Fibroblast of gingiva (primary cell): ENCODE measurements around the gene TNFSF10.
A peak's percentile ranks its signal among the peaks of the same experiment; 100 is the strongest.
"Not testable (repeated sequence)": the region's sequence is repeated elsewhere in the genome, so short reads cannot be mapped to it uniquely, and the experiment has no call there.

ENCODE experiments used
- DNase-seq: peaks from one replicate; pipeline ENCODE4 v3.0.0-alpha.2; 2011; ENCODE audit warnings: low read depth

The TNFSF10 gene

GRCh38 chr3:172522871-172523818, at the start of gene TNFSF10:
Gene TNFSF10, minus strand, starts transcription at chr3:172523430. Its CDS starts 46 bp downstream, at chr3:172523384.
- peak; percentile 69 for DNase-seq

GRCh38 chr3:172569128-172570008, 46.1 kb upstream of the TNFSF10 start:
- no peak for DNase-seq

GRCh38 chr3:172568701-172569100, 45.5 kb upstream of the TNFSF10 start:
- DNase-seq, result no peak

DNA sequence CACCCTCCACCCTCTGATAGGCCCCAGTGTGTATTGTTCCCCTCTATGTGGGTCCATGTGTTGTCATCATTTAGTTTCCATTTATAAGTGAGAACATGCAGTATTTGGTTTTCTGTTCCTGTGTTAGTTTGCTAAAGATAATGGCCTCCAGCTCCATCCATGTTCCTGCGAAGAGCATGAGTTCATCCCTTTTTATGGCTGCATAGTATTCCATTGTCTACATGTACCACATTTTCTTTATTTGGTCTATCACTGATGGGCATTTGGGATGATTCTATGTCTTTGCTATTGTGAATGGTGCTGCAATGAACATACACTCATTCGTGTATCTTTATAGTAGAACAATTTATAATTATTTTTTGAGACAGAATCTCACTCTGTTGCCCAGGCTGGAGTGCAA, 43.6 kb upstream of the TNFSF10 start:
- DNase-seq, result not testable (repeated sequence)

DNA sequence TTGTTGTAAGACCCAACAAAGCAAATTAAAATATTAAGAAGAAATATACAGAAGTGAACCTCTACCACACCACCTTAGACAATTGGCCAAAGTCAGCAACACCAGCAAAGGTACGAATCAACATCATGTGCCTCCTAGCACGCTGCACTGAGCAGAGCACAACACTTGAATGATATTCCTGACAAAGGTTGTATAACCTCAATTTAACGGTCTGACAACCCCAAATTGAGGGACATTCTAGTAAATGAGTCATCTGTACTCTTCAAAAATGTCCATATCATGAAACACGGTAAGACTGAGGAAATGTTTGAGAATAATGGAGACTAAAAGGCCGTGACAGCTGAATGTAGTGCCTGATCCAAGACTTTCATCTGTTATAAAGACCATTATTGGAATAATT, 41.3 kb upstream of the TNFSF10 start:
- DNase-seq, result no peak

- DNase-seq, result peak; percentile 96
These were observed 39.9 kb upstream of the TNFSF10 start for GRCh38 chr3:172562871-172563865.

DNA sequence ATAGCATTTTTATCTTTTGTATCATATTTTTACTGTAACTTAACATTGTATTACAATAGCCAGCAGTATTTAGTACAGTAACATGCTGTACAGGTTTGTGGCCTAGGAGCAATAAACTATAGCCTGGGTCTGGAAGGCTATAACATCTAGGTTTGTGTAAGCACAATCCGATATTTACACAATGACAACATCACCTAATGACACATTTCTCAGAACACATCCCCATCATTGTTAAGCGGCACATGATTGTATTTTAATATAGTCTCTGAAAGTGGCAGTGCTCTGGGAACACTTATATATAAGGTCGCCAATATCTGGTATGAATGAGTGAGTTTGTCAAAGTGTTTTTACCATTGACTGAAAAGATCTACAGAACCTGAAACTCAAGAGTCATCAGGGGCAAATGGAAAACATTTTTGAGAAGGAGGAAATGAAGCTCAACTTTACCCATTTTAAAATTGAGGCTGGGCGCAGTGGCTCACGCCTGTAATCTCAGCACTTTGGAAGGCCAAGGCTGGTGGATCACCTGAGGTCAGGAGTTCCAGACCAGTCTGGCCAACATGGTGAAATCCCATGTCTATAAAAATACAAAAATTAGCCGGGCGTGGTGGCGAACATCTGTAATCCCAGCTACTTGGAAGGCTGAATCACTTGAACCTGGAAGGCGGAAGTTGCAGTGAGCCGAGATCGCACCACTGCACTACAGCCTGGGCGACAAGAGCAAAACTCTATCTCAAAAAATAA, 38.8 kb upstream of the TNFSF10 start:
- DNase-seq, result no peak

GRCh38 chr3:172560586-172560985, 37.4 kb upstream of the TNFSF10 start:
- DNase-seq, result no peak

- DNase-seq, result no peak
These were observed 36.8 kb upstream of the TNFSF10 start for GRCh38 chr3:172560026-172560425.

DNA sequence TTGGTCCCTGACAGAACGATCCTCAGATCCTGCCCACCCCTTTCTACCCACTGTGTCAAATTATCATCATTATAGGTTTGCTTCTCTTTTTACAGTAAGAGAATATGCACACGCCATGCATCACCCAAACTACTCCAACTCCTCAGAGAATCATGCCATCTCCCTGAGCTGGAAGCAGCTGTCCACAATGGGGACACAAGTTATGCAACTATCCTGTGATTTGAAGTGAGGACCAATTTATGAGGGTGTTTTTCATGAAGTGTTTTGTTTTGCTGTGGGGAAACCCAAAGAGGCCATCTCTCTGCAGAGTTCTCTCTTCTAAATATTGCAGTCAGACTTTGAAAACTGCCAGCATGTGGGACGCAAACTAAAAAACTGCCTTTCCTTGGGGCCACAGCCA, 35.8 kb upstream of the TNFSF10 start:
- DNase-seq, result no peak

DNA sequence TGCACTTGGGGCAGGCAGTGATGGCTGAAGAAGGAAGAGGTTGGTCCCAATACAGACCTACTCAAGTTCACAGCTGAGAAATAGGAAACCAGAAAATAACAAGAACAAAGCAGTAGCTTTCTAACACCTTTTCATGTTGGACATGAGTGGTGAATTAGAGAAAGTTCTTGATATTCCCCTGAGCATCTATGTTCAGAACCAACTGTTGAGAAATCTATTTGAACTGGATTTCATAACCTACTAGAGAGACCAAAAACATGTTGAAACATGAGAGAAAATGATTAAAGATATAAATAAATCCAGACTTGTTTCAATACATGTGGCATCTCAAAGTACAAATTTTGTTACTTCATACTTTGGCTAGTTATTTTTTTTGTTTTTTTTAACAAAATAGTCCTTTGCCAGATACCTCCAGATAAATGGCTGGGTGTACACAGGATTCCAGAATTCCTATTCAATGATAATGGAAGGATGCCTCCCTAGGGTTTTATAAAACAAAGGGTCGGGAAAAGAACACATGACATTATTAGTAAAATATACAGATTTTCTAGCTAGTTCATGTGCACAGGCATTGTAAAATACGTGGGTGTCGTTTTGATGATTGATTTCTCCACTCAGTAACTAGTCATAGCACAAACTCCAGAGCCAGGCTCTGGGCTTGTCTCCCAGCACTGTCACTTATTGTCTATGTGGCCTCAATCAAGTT, 34.4 kb upstream of the TNFSF10 start:
- DNase-seq, result peak; percentile 85

GRCh38 chr3:172553526-172554252, 30.5 kb upstream of the TNFSF10 start:
- DNase-seq, result no peak

DNA sequence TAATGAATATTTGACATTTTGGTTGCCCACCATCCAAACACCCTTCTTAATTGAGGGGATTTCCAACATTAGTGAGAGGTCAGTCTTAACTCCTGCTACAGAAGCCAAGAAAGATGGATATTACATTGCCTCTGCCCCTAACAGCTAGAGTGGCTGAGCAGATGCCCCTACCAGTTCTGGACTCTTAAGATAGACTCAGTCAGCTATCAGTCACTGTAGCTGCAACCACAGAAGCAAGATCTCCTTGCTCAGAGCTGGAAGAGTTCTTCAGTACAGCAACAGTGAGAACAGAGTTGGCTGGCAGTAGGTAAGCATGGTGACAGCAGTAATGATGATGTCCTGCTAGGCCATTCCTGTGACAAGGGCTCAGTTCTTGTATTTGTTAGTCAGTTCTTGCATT, 29.4 kb upstream of the TNFSF10 start:
- no peak for DNase-seq

GRCh38 chr3:172551874-172552273, 28.6 kb upstream of the TNFSF10 start:
- DNase-seq, result no peak

DNA sequence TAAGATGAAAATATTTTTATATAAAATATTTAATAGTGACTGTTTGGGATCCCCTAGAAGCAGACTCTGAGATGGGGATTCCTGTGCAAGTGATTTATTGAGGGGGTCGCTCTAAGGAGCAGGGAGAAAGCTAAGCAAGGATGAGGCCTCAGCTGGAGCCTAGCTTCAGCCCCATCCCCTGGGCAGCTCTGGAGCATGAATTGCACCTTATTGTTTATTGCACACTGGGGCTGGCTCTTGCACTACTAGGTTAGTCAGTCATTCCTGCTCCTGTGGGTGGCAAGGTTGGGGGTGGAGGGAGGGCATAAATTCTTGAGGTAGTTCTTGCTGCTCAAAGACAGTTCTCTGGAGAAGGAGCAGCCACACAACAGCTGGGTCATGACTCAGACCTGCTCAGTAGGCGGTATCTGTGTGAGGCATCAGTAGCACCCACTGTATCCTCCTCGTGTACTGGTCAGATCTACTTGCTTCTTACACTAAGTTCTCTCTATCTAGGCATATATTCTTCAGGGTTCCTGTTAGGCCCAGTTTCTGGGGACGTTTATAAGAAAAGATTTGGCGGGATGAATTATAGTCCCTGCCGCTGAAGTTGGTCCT, 27.2 kb upstream of the TNFSF10 start:
- peak; percentile 26 for DNase-seq

DNA sequence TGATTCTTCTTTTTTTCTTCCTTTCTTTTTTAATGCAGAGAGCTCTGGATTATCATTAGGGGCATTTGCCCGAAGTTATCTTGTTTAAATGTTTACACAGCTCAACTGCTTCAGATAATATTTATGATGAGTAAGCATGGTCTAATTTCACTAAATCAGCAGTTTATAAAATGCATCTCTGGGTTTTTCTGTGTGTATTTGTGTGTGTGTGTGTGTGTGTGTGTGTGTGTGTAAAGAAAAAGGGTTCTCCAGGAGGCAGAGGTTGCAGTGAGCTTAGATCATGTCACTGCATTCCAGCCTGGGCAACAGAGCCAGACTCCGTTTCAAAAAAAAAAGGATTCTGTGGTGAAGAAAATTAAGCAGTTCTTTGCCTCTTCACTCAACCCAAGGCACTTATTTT, 25.9 kb upstream of the TNFSF10 start:
- no peak for DNase-seq

DNA sequence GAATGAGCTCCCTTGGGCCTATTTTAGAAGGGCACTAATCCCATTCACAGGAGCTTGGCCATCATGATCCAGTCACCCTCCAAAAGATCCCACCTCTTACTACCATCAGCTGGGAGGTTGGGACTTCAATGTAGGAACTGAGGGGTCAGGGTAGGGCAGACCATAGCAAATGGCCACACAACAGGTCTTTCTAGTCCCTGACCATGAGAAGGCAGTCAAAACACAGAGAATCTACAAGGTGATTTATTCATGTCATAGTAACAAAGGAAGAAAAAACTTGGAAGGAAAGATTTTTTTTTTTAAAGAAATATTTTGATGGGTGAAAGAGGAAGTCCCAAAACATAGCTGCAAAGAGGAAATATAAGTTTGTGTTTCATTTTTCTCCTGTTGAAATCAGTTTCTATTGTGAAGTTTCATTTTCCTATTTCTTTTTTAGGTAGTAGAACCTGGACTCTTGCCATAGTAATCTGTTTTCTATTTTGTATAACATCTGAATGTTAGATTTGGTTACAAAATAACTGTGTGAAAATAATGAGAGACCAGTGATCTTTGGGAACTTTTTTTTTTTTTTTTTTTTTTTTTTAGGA, 23.5 kb upstream of the TNFSF10 start:
- peak; percentile 21 for DNase-seq

- no peak for DNase-seq
These were observed 22.9 kb upstream of the TNFSF10 start for GRCh38 chr3:172546105-172546504.

DNA sequence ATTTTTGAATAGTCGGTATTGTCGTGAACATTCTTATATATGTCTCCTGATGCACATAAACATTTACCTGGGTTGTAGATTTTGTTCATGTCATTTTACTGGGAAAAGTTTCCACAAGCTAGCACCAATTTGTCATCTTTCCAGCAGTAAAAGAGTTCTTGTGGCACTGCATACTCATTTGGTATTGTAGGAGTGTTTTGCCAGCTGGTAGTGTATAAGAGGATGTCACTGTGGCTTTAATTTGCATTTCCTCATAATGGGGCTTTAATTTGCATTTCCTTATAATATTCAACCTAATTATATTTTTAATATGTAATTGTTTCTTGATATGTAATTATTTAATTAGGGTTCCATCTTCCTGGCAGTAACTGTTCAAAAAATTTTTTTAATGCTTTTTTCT, 21.2 kb upstream of the TNFSF10 start:
- no peak for DNase-seq
